H1 (cell line): Measurements from ENCODE around the gene SLC13A3. TPM values are rescaled to one million over a fixed set of nuclear protein-coding genes. Genes with fewer than 3 reads are reported as not detected.

Source experiments
- CTCF ChIA-PET: fragments of 300-600 bp; sonication (Branson Sonifier 250); formaldehyde crosslinking; loops from one replicate; lab custom pipeline; 2021; ENCODE audit not compliant: partially characterized antibody; lab: Charles Lee
- POLR2A ChIA-PET: fragments of 300-600 bp; sonication (Branson Sonifier 250); formaldehyde crosslinking; loops from one replicate; lab custom pipeline; 2021; ENCODE audit warnings: inconsistent platforms; ENCODE audit not compliant: partially characterized antibody; lab: Charles Lee
- DNase-seq, 2 experiments: peaks; one replicate each; pipeline versions ENCODE4 v3.0.0 to v3.0.0-alpha.2; 2010 to 2022; ENCODE audit warnings: low spot score in 2 of 2, low read depth in 1 of 2, mixed read lengths in 1 of 2
- FAIRE-seq: peaks from 2 replicates; lab custom pipeline; 2011; peaks lifted over from hg19 to GRCh38; lab: Jason Lieb, UNC
- H2AFZ ChIP-seq: 2 replicates; pipeline ENCODE4 v1.8.1; 2012; ENCODE audit warnings: low read length, inconsistent platforms
- H2AK5ac ChIP-seq: 2 replicates; pipeline ENCODE4 v1.6.1; 2013; ENCODE audit warnings: low read depth, low read length
- H2BK120ac ChIP-seq: replicated peaks from 2 replicates; pipeline ENCODE3; 2013; ENCODE audit warnings: low read depth, low read length, inconsistent platforms
- H2BK12ac ChIP-seq: 2 replicates; pipeline ENCODE4 v1.6.1; 2013; ENCODE audit warnings: low read depth, low read length
- H2BK15ac ChIP-seq: 2 replicates; pipeline ENCODE4 v1.6.1; 2013; ENCODE audit warnings: low read length
- H2BK20ac ChIP-seq: 2 replicates; pipeline ENCODE4 v1.6.1; 2013; ENCODE audit warnings: low read length
- H2BK5ac ChIP-seq: 2 replicates; pipeline ENCODE4 v1.6.1; 2013; ENCODE audit warnings: low read depth, low read length
- H3K14ac ChIP-seq: 2 replicates; pipeline ENCODE4 v1.6.1; 2013; ENCODE audit warnings: inconsistent platforms; ENCODE audit not compliant: insufficient read length
- H3K18ac ChIP-seq: 2 replicates; pipeline ENCODE4 v1.6.1; 2013; ENCODE audit warnings: low read length; ENCODE audit errors: extremely low read depth
- H3K23ac ChIP-seq: 2 replicates; pipeline ENCODE4 v1.6.1; 2013; ENCODE audit warnings: inconsistent platforms; ENCODE audit not compliant: insufficient read length
- H3K23me2 ChIP-seq: 2 replicates; pipeline ENCODE4 v1.6.1; 2013; ENCODE audit warnings: low read depth, low read length
- H3K27ac ChIP-seq: 2 replicates; pipeline ENCODE4 v1.6.1; 2011; ENCODE audit warnings: low read depth, low read length, inconsistent platforms
- H3K27me3 ChIP-seq, 4 experiments: replicated peaks in 1 of 4; 1 replicate in 1 of 4; 2 replicates in 3 of 4; pipeline versions ENCODE4 v1.6.1 to v1.8.1; 2011 to 2013; ENCODE audit warnings: low read length in 3 of 4, mild to moderate bottlenecking in 3 of 4, inconsistent platforms in 2 of 4, mixed read lengths in 2 of 4, moderate library complexity in 1 of 4; ENCODE audit not compliant: control insufficient read depth in 3 of 4, insufficient read depth in 3 of 4; ENCODE audit errors: extremely low read depth in 1 of 4
- H3K36me3 ChIP-seq, 4 experiments: 2 replicates each; pipeline versions ENCODE4 v1.6.1 to v1.8.1; 2011 to 2013; ENCODE audit warnings: mild to moderate bottlenecking in 4 of 4, low read length in 3 of 4, moderate library complexity in 2 of 4, control low read depth in 1 of 4, inconsistent platforms in 1 of 4; ENCODE audit not compliant: insufficient read depth in 4 of 4, control insufficient read depth in 2 of 4
- H3K4ac ChIP-seq: replicated peaks from 2 replicates; pipeline ENCODE3; 2013; ENCODE audit warnings: low read length, low read depth, mixed read lengths, inconsistent platforms; ENCODE audit not compliant: insufficient read length
- H3K4me1 ChIP-seq, 4 experiments: replicated peaks in 1 of 4; 1 replicate in 1 of 4; 2 replicates in 3 of 4; pipeline versions ENCODE4 v1.6.1 to v1.8.1; 2011 to 2013; ENCODE audit warnings: low read length in 3 of 4, inconsistent platforms in 2 of 4, mixed read lengths in 1 of 4; ENCODE audit not compliant: insufficient read depth in 4 of 4, control insufficient read depth in 3 of 4
- H3K4me2 ChIP-seq, 2 experiments: 2 replicates each; pipeline versions ENCODE4 v1.6.1 to v1.8.1; 2011 to 2013; ENCODE audit warnings: low read depth in 2 of 2, low read length in 2 of 2, control low read depth in 1 of 2, inconsistent platforms in 1 of 2, mild to moderate bottlenecking in 1 of 2; ENCODE audit not compliant: insufficient read depth in 1 of 2
- H3K4me3 ChIP-seq, 4 experiments: fragments of 200-600, 300-600 bp in 1 of 4; sonication (generic), shearing (Covaris generic), sonication (Bioruptor Twin) in 1 of 4; 2 replicates each; pipeline versions ENCODE4 v1.5.1 to v1.8.1; 2011 to 2016; ENCODE audit warnings: low read length in 4 of 4, low read depth in 3 of 4, control low read depth in 2 of 4, inconsistent platforms in 2 of 4, mild to moderate bottlenecking in 2 of 4, mixed read lengths in 1 of 4, moderate library complexity in 1 of 4; ENCODE audit not compliant: insufficient read depth in 2 of 4; ENCODE audit errors: extremely low read depth in 1 of 4
- H3K56ac ChIP-seq: replicated peaks from 2 replicates; pipeline ENCODE3; 2013; ENCODE audit warnings: low read depth, mild to moderate bottlenecking, mixed read lengths, low read length, inconsistent platforms; ENCODE audit not compliant: insufficient read length
- H3K79me1 ChIP-seq: 2 replicates; pipeline ENCODE4 v1.6.1; 2013; ENCODE audit warnings: low read depth, low read length, control low read depth
- H3K79me2 ChIP-seq, 2 experiments: 2 replicates each; pipeline versions ENCODE4 v1.6.1 to v1.8.1; 2012 to 2013; ENCODE audit warnings: low read length in 2 of 2, mild to moderate bottlenecking in 2 of 2, inconsistent platforms in 1 of 2; ENCODE audit not compliant: insufficient read depth in 2 of 2, control insufficient read depth in 1 of 2
- H3K9ac ChIP-seq, 4 experiments: replicated peaks in 1 of 4; 1 replicate in 1 of 4; 2 replicates in 3 of 4; pipeline versions ENCODE4 v1.6.1 to v1.8.1; 2011 to 2013; ENCODE audit warnings: low read depth in 3 of 4, low read length in 3 of 4, control low read depth in 2 of 4, mild to moderate bottlenecking in 2 of 4, moderate library complexity in 2 of 4, inconsistent platforms in 1 of 4; ENCODE audit errors: extremely low read depth in 1 of 4
- H3K9me3 ChIP-seq, 2 experiments: 2 replicates each; pipeline versions ENCODE4 v1.6.1 to v1.8.1; 2012 to 2013; ENCODE audit warnings: mild to moderate bottlenecking in 2 of 2, moderate library complexity in 2 of 2, control low read depth in 1 of 2, inconsistent platforms in 1 of 2, low read depth in 1 of 2, low read length in 1 of 2, mixed read lengths in 1 of 2; ENCODE audit not compliant: insufficient read depth in 2 of 2
- H4K20me1 ChIP-seq, 2 experiments: replicated peaks in 1 of 2; 2 replicates each; pipeline versions ENCODE3 to v1.8.1; 2011 to 2013; ENCODE audit warnings: inconsistent platforms in 2 of 2, low read length in 2 of 2, mild to moderate bottlenecking in 1 of 2; ENCODE audit not compliant: insufficient read depth in 2 of 2, control insufficient read depth in 1 of 2
- H4K5ac ChIP-seq: 2 replicates; pipeline ENCODE4 v1.6.1; 2013; ENCODE audit warnings: low read length, low read depth, mixed read lengths, inconsistent platforms; ENCODE audit not compliant: insufficient read length
- H4K8ac ChIP-seq: 2 replicates; pipeline ENCODE4 v1.8.0; 2013; ENCODE audit warnings: mild to moderate bottlenecking, moderate library complexity, low read length, inconsistent platforms; ENCODE audit not compliant: insufficient read depth; ENCODE audit errors: extremely low read depth
- H4K91ac ChIP-seq: replicated peaks from 2 replicates; pipeline ENCODE3; 2013; ENCODE audit warnings: low read length, mixed read lengths, inconsistent platforms; ENCODE audit not compliant: insufficient read length
- POU5F1 ChIP-seq: IDR thresholded peaks from 2 replicates; pipeline ENCODE4 v1.6.1; 2011; ENCODE audit warnings: low read depth, mild to moderate bottlenecking, low read length, moderate library complexity
- WGBS, 2 experiments: shearing (Covaris generic) in 1 of 2; methylation state at CpG; one replicate each; pipeline versions ENCODE4 v1.1.6 to v1.1.7; 2013 to 2015; ENCODE audit warnings: low lambda C conversion rate in 2 of 2, mixed read lengths in 2 of 2, inconsistent platforms in 1 of 2, low coverage in 1 of 2, missing lambda C conversion rate in 1 of 2; ENCODE audit not compliant: insufficient replicate concordance in 2 of 2, insufficient coverage in 1 of 2, insufficient read length in 1 of 2; ENCODE audit errors: extremely low coverage in 1 of 2, missing lambda C conversion rate in 1 of 2; 5-methylcytosine and 5-hydroxymethylcytosine counted together
- polyA plus RNA-seq, 7 experiments: library from polyadenylated mRNA; depleted of rRNA in 3 of 7; stranded (reverse) in 5 of 7; unstranded in 2 of 7; fragments of >200 nt in 5 of 7; fragments of 200-250 nt in 2 of 7; gene quantifications; 1 replicate in 5 of 7; 2 replicates in 1 of 7; 4 replicates in 1 of 7; pipeline versions ENCODE4 v1.2.1 to v1.2.3, GENCODE V29; 2011 to 2013; ENCODE audit warnings: missing spikeins in 2 of 7, mixed read lengths in 2 of 7
- total RNA-seq: library from RNA; stranded (reverse); fragmentation: NEBNext Ultra II Directional; extraction: Animal tissue kit (Norgen Biotek cat#: 25700); gene quantifications from 2 replicates; pipeline ENCODE4 v1.2.1, GENCODE V29; 2021

SLC13A3 gene
- total and polyA plus RNA-seq, 2 of the 8 experiments (the other 6 are each of a cell fraction or from before 2014, with no cell fraction given), result 9.4 to 12.6 TPM

DNA sequence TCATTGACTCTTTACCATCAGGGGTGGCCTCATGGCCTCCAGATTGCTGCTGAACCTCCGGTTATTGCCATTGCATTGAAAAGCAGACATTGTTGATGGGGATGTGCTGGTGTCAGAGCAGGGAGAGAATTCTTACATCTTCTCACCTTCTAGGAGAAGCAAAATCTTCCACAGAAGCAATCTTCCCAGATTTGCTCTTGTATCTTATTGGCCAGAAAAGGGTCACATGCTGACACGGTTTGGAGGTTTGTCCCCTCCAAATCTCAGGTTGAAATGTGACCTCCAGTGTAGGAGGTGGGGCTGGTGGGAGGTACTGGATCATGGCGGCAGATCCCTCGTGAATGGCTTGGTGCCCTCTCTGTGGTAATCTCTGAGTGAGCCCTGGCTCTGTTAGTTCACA lies 27.3 kb upstream of the SLC13A3 start:
- H3K79me1 ChIP-seq, result peaks cover 2% of the 10 kb centered on the region; the same call in 1 of the 2 replicates
- TF ChIP-seq POU5F1, result no peak

More for the DNA sequence above, 27.3 kb upstream of the SLC13A3 start:
- H3K9ac ChIP-seq, result no peak overlapping the region
- H3K4ac ChIP-seq, result no peak overlapping the region
- H3K4me3 ChIP-seq, result no peak overlapping the region
- H3K56ac ChIP-seq, result no peak overlapping the region
- H2BK5ac ChIP-seq, result no peak overlapping the region
- no peak overlapping the region for H3K27ac ChIP-seq
- no peak overlapping the region for H4K8ac ChIP-seq
- no peak overlapping the region for H3K23ac ChIP-seq
- no peak overlapping the region for H4K91ac ChIP-seq
- no peak overlapping the region for H4K5ac ChIP-seq
- H2BK15ac ChIP-seq, result no peak overlapping the region
- peaks cover under 1% of the 10 kb centered on the region; the same call in 1 of the 2 replicates for H3K23me2 ChIP-seq
- no peak overlapping the region for H3K4me2 ChIP-seq
- no peak overlapping the region for H2AK5ac ChIP-seq
- ChIA-PET POLR2A (interaction anchor here (0.8 to 1.2 kb wide), 2 partner anchors 25 to 28 kb away, joined by 3 read pairs; partner anchors contain the start of gene SLC13A3), CTCF (interaction anchor here (1.0 to 2.6 kb wide), 3 partner anchors 8 to 151 kb away, joined by 3 to 8 read pairs (median 3); partner anchors contain the start of gene TP53RK)
- no peaks in the 10 kb centered on the region for H3K27me3 ChIP-seq
- DNase-seq, result no peak
- peaks cover 0 to 17% (median 0%) of the 10 kb centered on the region in 4 experiments; a peak in 4 of 8 replicates for H3K36me3 ChIP-seq
- no peaks in the 10 kb centered on the region for H3K9me3 ChIP-seq
- peaks cover 0 to 3% of the 10 kb centered on the region in 2 experiments for H4K20me1 ChIP-seq
- H3K4me1 ChIP-seq, result peaks cover 18 to 27% (median 21%) of the 10 kb centered on the region in 4 experiments
- no peak for FAIRE-seq
- WGBS, 2 experiments, result 89% methylated on average over 4 of the region's 4 CpGs; no CpG with 5 or more reads in 1 of the 2 experiments
- H2AFZ ChIP-seq, result no peak overlapping the region
- H2BK120ac ChIP-seq, result no peak overlapping the region
- H2BK20ac ChIP-seq, result no peak overlapping the region
- H3K79me2 ChIP-seq, result peaks cover 0 to 35% of the 10 kb centered on the region in 2 experiments; a peak in 2 of 4 replicates
- H3K14ac ChIP-seq, result no peak overlapping the region
- H3K18ac ChIP-seq, result no peak overlapping the region
- H2BK12ac ChIP-seq, result no peak overlapping the region
